ENCODE results near the gene GLG1.
"Not testable (repeated sequence)": the region's sequence is repeated elsewhere in the genome, so short reads cannot be mapped to it uniquely, and the experiment has no call there.

GLG1 gene

GRCh38 chr16:74524926-74525325, 82.0 kb downstream of the GLG1 start:
- DNase-seq: no peak

GRCh38 chr16:74524117-74524516, 82.8 kb downstream of the GLG1 start:
- no peak for DNase-seq

GRCh38 chr16:74523706-74524105, 83.2 kb downstream of the GLG1 start:
- not testable (repeated sequence) for DNase-seq

GRCh38 chr16:74522160-74522559, 84.8 kb downstream of the GLG1 start:
- no peak for DNase-seq

GRCh38 chr16:74521691-74522090, 85.2 kb downstream of the GLG1 start:
- DNase-seq: no peak

- DNase-seq: not testable (repeated sequence)
Observed at GRCh38 chr16:74518934-74519333, 88.0 kb downstream of the GLG1 start.

GRCh38 chr16:74511961-74512360, 95.0 kb downstream of the GLG1 start:
- no peak for DNase-seq

GRCh38 chr16:74505011-74505410, 101.9 kb downstream of the GLG1 start:
- no peak for DNase-seq

- DNase-seq: no peak
Observed at GRCh38 chr16:74503412-74503811, 103.5 kb downstream of the GLG1 start.

- no peak for DNase-seq
Observed at GRCh38 chr16:74501484-74502478, 105.1 kb downstream of the GLG1 start.

- DNase-seq: no peak
Observed at GRCh38 chr16:74500907-74501306, 106.0 kb downstream of the GLG1 start.

- DNase-seq: no peak
Observed at GRCh38 chr16:74499114-74499513, 107.8 kb downstream of the GLG1 start.

- no peak for DNase-seq
Observed at GRCh38 chr16:74497761-74498160, 109.2 kb downstream of the GLG1 start.

GRCh38 chr16:74496054-74496453, 110.9 kb downstream of the GLG1 start:
- no peak for DNase-seq

GRCh38 chr16:74492976-74493375, 113.9 kb downstream of the GLG1 start:
- DNase-seq: no peak

- no peak for DNase-seq
Observed at GRCh38 chr16:74487634-74488495, 119.0 kb downstream of the GLG1 start.

GRCh38 chr16:74485916-74486315, 121.0 kb downstream of the GLG1 start:
- no peak for DNase-seq

GRCh38 chr16:74480150-74481029, 126.5 kb downstream of the GLG1 start:
- DNase-seq: no peak

GRCh38 chr16:74477226-74477625, 129.7 kb downstream of the GLG1 start:
- DNase-seq: no peak

- DNase-seq: no peak
Observed at GRCh38 chr16:74474416-74474815, 132.5 kb downstream of the GLG1 start.

- DNase-seq: no peak
Observed at GRCh38 chr16:74472540-74472939, 134.4 kb downstream of the GLG1 start.

- no peak for DNase-seq
Observed at GRCh38 chr16:74472010-74472409, 134.9 kb downstream of the GLG1 start.
